GM18520 (cell line): Measurements from ENCODE around the gene SLCO3A1.

Experiments used
- ATAC-seq: cut with Tn5 transposase; IDR thresholded peaks from one replicate; pipeline ENCODE4 v1.9.1; 2021; ENCODE audit not compliant: unreplicated experiment

SLCO3A1 gene

DNA sequence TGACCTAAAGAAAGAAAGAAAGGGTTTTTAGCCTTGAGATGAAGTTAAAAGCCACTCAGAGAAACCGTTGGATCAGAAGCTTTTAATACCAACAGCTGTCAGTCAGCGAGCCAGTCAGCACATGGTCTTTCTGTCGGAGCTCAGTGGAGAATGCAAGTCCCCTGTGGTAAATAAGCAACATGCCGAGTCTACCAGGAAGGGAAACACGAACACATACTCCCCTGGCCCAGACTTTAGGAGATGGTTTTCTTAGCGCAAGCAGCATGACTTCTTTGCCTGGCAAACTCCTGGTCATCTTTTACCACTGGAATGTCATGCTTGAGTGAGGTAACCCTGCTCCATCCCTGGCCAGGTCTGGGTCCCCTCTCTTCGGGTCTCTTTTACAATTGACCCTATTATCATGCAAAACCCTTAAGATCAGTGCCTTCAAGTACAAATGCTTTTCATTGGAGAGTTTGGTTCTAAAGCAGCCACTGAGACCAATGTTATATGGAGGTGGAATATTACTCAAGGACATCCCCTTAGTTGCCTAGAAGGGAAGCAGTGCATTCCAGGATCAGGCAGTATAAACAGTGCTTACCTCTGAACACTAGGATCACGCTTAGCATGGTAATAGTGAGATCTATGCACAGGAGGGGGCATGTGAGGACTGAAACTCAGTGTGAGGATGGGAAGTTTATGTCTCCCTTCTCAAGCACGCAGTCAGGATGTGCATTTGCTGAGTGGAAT is 28.2 kb downstream of the SLCO3A1 start:
- no peak for ATAC-seq

DNA sequence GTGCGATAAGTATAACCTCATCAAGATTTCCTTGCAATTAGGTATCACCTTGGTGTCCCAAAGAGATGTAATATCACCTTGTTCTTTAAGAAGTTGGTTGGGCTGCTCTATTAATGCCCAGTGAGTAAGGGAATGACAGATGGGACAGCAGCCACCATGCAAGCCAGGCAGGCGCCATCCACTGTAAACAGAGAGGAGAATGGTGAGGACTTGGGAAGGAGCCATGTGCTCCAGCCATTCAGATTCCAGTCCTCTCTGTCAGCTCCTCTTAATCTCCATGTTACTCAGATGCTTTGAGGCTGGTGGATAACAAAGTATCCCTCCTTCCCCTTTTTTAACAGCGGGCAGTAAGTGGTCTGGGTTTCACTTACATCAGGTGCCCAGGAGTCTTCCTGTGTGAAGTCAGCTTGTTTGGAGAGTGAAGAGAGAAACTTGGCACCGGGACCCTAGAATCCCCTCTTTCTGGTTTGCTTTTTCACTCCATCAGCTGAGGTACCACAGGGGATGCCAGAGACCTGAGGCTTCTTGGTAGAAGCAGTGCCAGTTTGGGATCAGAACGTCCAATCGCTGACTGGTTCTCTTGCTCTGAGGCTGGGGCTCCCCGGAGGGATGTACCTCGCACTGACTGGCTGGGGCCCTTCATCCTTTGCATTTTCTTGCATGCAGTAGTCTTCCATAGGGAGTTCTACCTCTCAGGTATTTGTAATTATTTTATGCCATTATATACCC is 29.5 kb downstream of the SLCO3A1 start:
- ATAC-seq = no peak

DNA sequence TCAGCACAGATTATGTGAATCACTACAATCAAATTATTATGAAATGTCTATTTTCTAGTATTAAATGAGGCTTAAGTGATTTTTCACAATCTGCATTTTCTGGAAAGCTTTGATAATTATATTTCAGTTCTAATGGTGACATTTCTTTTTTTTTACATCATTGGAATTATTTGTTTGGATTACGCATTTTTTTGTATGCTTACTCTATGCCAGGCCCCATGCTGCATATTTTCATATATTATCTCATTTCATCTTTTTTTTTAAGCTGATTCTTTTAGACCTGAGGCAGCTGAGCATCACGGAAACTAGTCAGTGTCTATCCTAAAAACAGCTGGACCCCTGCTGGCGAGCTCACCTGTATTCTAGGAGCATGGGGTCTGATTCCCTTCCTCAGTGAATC is 31.1 kb downstream of the SLCO3A1 start:
- ATAC-seq = no peak

DNA sequence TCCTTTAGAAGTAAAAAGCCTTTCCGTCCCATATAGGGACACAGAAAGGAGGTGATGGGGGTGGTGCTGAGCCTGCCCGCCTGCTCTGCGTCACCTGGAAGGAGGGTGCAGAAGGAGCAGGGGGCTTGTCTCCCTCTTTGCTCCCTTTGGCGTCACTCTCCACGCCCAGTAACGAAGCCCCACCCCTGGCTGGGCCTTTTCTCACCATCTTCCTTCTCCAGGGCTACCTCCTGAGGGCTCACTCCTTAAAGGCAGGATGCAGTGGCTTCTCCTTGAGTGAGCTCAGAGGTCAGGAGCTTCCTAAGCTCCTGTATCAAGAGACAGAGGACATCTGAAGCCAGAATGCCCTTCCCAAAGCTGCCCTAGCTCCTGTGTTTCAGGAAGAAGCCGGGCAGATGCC is 31.5 kb downstream of the SLCO3A1 start:
- no peak for ATAC-seq

DNA sequence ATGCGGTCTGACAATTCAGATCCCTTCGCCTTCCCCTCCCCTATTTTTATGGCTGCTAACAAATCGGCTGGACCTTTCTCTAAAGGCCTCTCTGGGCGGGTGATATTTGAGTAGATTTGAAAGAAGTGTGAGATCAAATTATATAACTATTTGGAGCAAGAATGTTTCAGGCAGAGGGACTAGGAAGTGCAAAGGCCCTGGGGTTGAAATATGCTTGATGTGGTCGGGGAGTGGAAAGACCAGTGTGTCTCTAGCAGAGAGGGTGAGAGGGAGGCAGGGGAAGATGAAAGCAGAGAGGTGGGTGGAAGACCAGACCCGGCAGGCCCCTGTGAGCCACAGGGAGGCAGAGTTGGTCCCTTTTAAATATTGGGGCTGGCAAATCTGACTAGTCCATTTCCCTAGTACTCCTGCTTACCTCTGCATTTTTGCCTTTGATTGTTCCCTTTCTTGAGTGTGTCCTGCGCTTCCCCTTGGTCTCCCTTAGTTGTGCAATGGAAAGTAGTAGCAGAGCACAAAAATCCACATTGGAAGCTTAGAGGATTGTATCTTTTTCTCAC is 32.3 kb downstream of the SLCO3A1 start:
- no peak for ATAC-seq

DNA sequence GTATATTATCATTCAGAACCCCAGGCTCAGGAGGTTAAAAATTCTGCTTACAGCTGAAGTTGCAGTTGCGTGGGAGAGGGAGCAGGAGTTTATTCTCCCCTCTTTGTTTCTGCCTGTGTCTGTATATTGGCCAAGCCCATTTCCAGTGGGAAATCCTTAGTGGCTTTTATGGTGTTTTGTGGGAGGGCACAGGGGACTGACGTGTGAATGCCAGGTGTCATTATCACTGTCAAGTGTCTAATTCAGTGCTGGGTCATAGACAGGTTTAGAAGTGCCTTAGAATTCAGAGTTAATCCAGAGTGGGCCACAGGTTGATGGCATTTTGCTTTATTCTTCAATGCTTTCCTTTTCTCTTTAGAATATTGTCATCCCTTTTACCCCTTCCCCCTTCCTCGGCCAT is 33.4 kb downstream of the SLCO3A1 start:
- no peak for ATAC-seq

DNA sequence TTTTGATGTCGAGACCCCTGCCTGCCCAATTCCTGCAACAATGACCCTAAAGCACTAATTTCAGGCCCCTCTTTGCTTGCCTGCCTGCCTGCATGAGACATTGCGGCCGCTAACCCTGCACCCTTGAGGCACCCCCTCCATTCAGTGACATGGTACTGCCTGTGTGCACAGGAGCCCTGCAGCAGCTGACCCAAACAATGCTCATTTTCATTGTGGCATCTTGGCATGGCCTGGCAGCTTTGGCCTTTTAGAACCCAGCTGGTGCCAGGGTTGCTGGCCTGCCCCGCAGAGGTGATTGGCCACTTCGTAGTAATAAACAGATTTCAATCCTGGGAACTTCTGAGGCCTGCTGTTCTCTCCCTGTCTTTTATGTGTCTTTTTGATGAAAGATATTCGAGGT is 33.8 kb downstream of the SLCO3A1 start:
- no peak for ATAC-seq

DNA sequence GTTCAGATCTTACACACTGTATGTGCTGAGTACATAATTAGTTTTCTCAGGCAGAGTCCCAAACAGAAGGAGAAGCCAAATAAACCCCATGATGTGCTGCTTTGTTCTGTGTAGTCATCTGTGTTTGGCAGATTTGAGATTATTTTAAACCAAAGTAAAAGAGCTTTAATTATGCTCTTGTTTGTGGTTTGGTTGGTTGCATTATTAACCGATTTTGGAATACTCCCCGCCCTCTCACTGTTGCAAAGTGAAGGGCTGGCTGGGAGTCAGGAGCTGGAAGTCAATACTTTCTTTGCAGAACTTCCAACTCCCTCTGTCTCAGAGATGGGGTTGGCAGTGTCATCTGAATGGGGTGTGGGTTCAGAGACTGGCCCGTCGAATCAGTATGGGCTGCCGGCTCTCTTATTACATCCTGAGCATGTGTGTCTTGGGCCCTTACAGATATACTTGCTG is 34.4 kb downstream of the SLCO3A1 start:
- ATAC-seq = no peak

DNA sequence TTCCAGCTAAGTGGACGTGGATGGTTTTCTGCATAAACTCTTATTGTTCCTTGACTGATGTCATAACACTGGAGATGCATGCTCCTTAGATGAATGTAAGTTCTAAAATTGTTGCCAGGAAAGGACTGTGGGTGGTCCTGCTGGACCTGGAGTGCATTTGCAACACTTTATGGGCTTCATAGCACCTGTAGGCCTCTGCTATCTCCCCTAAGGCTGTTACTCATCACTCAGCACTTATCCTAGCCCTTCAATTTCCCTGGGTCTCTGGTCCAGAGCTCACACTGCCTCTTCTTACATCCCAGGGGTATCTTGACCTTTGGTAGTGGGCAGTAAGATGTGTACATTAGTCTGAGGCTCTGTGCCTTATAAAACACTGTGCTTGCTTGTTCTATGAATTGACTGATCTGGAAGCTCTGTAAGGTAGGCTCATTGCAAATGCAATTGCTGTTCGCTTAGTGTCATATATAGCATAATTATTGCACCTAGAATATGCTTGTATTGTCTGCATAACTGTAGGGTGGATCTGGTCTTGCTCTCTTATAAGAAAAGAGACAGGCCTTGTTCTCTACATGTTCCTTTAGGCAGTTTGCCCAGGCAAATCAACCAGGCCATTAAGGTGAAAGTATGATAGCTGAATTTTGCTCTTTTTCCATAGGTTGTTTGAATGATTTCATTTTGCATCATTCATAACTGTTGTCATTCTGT is 35.8 kb downstream of the SLCO3A1 start:
- ATAC-seq = no peak

DNA sequence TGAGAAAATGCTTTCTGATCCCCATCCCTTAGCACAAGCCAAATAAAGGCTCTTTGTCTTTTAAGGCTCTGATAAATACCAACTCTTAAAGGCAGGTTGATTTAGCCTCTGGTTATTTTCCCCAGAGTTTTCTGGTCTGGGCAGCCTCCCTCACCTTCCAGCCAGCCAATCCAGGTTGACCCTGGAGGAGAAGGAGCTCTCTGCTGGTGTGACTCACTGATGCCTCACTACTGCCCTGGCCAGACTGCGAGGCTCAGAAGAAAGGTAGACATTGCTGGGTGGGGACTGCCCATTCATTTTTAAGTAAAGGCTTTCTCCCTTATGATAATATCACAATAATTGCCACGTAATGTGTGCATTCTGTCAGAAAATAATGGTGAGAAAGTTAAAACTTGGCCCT is 37.1 kb downstream of the SLCO3A1 start:
- no peak for ATAC-seq

DNA sequence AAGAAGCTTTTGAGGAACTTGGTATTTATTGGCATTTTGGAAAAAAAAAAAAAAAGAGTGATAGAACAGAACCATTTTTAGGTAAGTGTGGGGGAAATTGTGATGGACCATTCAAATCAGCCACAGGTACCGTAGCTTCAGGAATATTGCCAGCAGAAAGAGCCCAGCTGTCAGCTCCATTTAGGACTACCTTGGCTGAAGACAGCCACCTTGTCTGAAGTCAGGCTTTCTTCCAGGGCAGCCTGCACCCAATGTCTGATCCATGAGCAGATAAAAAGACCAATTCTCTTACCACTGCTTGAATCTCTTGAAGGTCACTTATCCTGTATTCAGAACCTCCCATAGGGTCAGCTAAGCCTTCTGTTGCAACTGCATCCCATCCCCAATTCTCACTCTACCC is 37.6 kb downstream of the SLCO3A1 start:
- ATAC-seq = no peak

DNA sequence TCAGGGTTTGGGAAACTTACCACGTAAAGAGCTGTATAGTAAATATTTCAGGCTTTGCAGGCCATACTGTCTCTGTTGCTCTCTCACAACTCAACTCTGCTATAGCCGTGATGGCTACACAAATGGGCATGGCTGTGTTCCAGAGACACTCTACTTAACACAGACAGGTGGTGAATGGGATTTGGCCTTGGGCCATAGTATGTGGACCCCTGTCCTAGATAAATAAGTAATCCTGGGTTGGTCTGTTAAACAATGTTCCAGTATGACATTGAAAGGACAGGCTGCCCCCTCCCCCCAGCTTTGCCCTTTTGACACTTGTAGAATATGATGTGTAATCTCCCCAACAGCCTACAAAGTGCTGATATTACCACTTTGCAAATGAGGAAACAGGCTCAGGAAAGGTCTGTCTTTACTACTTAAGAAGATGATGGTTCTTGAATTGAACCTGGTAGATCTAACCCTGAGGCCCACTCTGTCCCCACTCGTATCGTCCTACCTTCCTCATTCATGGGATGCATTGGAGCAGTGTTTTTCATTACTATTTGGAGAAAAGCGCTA is 38.4 kb downstream of the SLCO3A1 start:
- ATAC-seq = no peak

DNA sequence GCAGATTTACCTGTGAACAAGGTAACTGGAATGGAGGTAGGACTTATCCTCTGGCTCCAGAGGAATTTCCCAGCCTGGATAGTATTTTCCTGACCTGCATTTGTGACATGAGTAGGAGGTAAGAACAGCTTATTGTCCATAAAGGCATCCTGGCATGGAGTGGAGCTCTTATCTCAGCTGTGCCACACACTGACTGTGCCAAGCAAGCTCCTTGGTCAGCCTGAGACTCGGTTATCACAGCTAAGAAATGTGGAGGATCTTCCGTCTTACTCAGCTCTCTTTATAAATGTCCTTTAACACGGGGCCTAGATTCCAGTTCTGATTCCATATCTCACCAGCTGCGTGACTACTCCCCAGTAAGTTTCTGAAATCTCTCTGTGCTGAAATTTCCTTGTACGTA is 38.9 kb downstream of the SLCO3A1 start:
- no peak for ATAC-seq

DNA sequence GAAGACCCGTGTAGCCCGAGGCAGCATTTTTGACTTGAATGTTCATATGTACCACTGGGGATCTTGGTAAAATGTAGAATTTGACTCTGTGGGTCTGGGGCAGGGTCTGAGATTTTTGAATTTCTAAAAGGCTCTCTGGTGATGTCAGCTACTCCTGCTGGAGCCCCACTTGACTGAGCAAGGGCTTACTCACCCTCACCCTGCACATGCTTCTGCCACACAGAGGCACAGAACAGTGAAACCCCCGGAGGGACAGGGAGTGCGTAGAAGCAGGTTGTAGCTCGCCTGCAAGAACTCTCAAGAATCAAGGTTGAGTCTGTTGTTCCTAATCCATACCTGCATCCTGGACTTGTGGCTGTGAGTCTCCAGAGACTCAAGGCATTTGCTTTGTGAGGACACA is 41.1 kb downstream of the SLCO3A1 start:
- no peak for ATAC-seq

DNA sequence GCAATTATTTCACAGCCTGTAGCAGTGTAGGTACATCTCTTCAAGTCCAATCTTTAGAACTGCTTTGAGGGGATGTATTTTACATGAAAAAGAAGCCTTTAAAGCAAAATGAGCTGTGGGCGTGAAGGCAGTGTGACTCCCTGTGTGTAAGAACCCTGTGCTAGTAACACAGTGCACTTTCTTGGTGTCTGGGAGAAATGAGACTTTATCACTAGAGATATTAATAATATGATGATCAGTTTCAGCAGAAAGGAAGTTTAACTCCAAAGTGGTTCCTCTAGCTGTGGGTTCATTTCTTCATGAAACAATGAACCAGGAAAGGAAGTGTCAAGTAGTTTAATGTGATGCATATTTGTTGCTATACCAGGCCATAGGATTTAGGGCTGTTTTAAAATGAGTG is 41.5 kb downstream of the SLCO3A1 start:
- no peak for ATAC-seq

DNA sequence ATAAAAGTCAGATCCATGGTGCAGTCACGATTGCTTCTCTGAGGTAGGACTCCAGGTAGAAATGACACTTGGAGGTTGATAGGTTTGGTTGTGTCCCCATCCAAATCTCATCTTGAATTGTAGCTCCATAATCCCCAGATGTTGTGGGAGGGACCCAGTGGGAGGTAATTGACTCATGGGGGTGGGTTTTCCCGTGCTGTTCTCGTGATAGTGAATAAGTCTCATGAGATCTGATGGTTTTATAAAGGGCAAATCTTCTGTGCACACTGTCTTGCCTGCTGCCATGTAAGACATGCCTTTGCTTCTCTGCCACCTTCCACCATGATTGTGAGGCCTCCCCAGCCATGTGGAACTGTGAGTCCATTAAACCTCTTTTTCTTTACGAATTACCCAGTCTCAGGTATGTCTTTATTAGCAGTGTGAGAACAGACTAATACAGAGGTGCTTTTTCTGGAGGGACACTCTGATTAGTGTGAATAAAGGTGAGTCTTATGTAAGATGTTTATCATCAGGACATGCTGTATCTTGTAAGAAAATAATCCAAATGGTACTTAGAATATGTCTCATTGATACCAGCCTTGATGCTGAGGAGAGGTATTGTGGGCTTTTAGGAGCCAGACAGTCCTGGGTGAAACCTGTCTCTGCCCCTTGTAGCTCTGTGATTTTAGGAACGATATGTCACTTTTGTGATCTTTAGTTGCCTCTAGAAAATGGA is 43.0 kb downstream of the SLCO3A1 start:
- ATAC-seq = no peak

DNA sequence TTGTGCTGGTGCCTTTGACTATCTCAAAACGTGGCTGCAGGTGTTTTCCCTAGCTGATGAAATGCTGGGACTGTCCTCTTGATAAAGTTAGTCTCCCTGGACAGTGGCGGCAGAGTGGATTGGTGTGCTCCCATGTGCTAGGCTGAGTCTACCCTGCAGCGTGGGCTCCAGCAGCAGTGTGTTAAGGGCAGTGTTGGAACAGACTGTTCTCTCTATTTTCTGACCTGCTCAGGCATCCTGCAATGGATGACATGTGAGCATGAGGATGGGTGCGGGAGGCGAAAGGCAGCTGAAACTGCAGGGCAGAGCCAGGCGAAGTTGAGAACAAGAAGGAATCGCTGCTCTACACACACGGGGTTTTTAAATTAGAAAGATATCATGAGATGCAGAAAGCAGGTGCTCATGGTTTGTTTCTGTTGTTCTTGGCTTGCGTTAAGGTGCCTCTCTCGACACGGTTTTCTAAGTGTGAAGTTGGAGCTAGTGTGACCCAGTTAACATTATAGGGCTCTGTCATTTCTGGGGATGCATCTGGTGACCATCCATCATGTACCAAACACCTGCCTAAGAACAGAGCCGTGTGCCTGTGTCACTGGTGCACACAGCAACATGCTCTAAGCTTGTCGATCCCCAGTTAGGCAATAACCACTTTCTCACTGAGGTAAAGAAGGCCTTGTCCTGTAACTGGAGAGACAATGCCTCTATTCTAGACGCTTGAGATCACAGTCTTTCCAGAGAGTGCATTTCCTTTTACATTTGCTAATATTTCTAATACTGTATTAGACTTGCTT is 44.3 kb downstream of the SLCO3A1 start:
- no peak for ATAC-seq

DNA sequence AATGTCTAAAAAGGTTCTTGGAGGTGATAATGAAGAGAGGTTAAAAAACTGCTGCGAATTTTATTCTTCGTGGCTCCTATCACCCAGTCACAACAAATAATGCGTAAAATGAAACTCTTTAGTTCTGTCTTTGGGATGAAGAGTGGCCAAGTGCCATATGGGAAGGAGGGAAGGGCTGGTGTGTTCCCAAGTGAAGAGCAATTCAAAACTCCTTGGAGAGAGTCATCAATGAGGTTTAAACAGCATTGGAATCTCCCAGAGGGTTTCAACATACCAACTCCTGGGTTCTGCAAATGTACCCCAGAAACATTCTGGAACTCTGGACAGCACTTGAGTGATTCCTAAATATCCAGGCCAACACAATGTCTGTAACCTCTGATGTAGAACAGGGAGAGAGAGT is 45.3 kb downstream of the SLCO3A1 start:
- no peak for ATAC-seq

DNA sequence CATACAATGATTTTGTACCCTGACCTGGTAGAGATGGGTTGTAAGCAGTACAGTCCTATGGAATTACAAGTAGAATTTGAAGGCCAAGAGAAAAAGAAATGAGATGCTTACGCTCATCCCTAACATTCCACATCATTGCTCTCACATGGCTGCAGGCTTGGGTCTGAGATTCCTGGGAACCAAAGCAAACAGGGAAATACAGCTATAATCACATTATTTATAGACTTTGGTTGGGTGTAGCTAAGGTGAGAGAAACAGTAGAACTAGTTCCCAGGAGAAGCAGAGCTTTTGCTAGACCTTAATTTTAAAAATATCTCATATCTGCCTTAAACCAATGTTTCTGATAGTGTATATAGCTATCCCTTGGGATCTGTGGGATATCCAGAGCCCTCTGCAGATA is 51.4 kb downstream of the SLCO3A1 start:
- ATAC-seq = no peak

DNA sequence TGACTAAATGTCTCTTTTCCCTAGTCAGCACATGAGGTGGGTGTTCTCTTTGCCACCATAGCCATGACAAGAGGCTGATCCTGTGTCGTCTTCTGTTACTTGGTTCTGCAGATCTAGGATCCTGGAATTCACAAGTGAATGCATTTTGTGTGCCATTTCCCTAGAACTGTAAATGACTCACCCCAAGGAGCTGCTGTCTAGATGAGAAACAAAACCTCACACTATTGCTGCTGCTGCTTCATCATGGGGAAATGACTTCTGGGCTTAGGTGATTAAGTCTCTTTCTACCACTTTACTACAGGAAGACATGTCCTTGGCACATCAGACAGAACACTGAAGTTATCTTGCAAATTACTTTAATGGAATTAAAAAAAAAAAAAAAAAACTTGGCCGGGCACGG is 54.9 kb downstream of the SLCO3A1 start:
- ATAC-seq = no peak
